ENCODE results near the gene CCDC33.

The CCDC33 gene

DNA sequence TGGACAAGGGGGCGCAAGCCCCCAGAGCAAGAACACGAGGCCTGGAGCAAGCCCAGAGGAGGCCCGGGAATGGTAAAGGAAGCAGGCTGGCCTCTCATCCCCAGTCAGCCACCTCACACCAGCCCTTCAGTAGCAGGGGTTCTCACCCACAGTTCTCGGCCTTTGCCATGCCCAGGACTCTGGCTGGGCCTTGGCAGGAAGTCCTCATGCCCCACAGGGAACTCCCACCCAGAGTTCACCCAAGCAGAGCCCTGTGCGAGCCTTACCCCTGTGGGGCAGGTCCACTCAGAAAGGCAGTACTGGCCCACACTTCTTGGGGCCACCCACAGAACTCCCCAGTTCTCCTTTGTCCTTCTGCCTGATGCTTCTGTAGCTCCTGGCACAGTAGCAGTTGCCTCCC is 101.0 kb downstream of the CCDC33 start:
- Histone ChIP-seq H4K20me1 (ENCODE audit: insufficient read depth, low read length) (no peaks in the 10 kb centered on the region), H3K27me3 (ENCODE audit: low read depth, low read length) (no peaks in the 10 kb centered on the region), H3K4me3 (ENCODE audit: low read length) (no peak overlapping the region)

DNA sequence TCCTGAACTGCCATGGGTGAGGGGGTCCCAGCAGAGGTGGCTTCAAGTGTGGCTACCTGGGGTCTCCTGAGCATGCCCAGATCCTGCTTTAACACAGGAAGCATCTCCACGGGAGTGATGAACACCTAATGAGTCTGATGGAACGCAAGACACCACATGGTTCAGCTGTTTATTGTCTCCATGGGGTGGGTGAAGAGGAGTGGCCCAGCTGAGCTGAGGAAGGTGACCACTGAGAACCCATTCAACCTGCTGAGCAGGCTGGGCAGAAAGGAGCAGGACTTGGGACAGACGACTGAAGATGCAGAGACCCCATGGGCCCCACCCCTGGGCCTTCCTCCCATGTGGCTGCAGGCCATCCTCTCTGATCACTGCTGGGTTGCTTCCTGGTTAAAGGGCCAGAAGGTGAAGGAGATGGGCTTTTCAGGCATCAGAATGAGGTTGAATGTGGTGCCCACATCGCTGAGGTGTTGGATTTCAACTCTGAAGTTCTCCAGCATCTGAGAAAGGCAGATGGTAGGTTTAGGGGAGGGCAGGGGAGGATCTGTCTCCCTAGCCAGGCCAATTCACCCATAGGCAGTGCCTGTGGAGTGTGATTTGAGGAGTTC is 101.6 kb downstream of the CCDC33 start:
- H3K4me1 ChIP-seq (ENCODE audit: low read length): no peaks in the 10 kb centered on the region
- no peaks in the 10 kb centered on the region for H3K9me3 ChIP-seq (ENCODE audit: insufficient read depth, low read length)
- no peak overlapping the region for H3K4me3 ChIP-seq (ENCODE audit: low read length)
- no peaks in the 10 kb centered on the region for H4K20me1 ChIP-seq (ENCODE audit: insufficient read depth, low read length)
- no peaks in the 10 kb centered on the region for H3K79me2 ChIP-seq (ENCODE audit: low read length)
- H3K27ac ChIP-seq (ENCODE audit: low read length): no peak overlapping the region
- no peak overlapping the region for H3K4me2 ChIP-seq (ENCODE audit: low read length)
- no peak for TF ChIP-seq EZH2phosphoT487 (IDR thresholded peaks at IDR 0.05; ENCODE audit: low read depth)
- TF ChIP-seq, protein P1, sequence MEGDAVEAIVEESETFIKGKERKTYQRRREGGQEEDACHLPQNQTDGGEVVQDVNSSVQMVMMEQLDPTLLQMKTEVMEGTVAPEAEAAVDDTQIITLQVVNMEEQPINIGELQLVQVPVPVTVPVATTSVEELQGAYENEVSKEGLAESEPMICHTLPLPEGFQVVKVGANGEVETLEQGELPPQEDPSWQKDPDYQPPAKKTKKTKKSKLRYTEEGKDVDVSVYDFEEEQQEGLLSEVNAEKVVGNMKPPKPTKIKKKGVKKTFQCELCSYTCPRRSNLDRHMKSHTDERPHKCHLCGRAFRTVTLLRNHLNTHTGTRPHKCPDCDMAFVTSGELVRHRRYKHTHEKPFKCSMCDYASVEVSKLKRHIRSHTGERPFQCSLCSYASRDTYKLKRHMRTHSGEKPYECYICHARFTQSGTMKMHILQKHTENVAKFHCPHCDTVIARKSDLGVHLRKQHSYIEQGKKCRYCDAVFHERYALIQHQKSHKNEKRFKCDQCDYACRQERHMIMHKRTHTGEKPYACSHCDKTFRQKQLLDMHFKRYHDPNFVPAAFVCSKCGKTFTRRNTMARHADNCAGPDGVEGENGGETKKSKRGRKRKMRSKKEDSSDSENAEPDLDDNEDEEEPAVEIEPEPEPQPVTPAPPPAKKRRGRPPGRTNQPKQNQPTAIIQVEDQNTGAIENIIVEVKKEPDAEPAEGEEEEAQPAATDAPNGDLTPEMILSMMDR (IDR thresholded peaks at IDR 0.05; ENCODE audit: low read depth, low read length): no peak
- no peaks in the 10 kb centered on the region for H3K27me3 ChIP-seq (ENCODE audit: low read depth, low read length)
- no peak overlapping the region for H3K9ac ChIP-seq (ENCODE audit: low read length)
- H3K36me3 ChIP-seq (replicated peaks; ENCODE audit: low read depth, low read length): no peaks in the 10 kb centered on the region
- no peak overlapping the region for H2AFZ ChIP-seq (ENCODE audit: low read depth, low read length)

More for the DNA sequence above, 101.0 kb downstream of the CCDC33 start:
- Histone ChIP-seq H3K27ac (ENCODE audit: low read length) (no peak overlapping the region), H3K79me2 (ENCODE audit: low read length) (no peaks in the 10 kb centered on the region), H2AFZ (ENCODE audit: low read depth, low read length) (no peak overlapping the region), H3K9me3 (ENCODE audit: insufficient read depth, low read length) (no peaks in the 10 kb centered on the region), H3K36me3 (replicated peaks; ENCODE audit: low read depth, low read length) (no peaks in the 10 kb centered on the region), H3K9ac (ENCODE audit: low read length) (no peak overlapping the region), H3K4me2 (ENCODE audit: low read length) (no peak overlapping the region), H3K4me1 (ENCODE audit: low read length) (no peaks in the 10 kb centered on the region)
- TF ChIP-seq EZH2phosphoT487 (IDR thresholded peaks at IDR 0.05; ENCODE audit: low read depth): no peak
- TF ChIP-seq, protein P1 (IDR thresholded peaks at IDR 0.05; ENCODE audit: low read depth, low read length): no peak

DNA sequence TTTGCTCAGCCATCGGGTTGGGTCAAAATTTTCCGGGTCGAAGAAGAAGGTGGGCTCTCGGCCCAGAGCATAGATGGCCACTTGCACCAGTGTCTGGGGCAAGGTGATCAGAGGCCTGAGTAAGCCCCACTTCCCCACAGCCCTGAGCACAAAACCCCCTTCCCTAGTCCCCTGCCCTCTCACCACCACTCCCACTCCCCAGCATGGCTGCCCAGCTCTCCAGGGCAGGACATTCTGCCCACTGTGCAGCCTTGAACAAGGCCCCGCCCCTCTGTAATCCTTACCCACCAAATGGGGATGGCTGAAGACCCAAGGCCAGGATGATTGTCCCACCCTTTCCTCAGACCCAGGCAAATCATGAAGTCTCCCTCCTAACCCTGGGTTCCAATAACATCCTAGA is 102.5 kb downstream of the CCDC33 start:
- Histone ChIP-seq H3K27ac (ENCODE audit: low read length) (no peak overlapping the region), H3K9me3 (ENCODE audit: insufficient read depth, low read length) (no peaks in the 10 kb centered on the region), H3K27me3 (ENCODE audit: low read depth, low read length) (no peaks in the 10 kb centered on the region), H3K36me3 (replicated peaks; ENCODE audit: low read depth, low read length) (no peaks in the 10 kb centered on the region), H3K9ac (ENCODE audit: low read length) (no peak overlapping the region), H3K79me2 (ENCODE audit: low read length) (no peaks in the 10 kb centered on the region), H3K4me3 (ENCODE audit: low read length) (no peak overlapping the region), H2AFZ (ENCODE audit: low read depth, low read length) (no peak overlapping the region), H3K4me1 (ENCODE audit: low read length) (no peaks in the 10 kb centered on the region), H3K4me2 (ENCODE audit: low read length) (no peak overlapping the region), H4K20me1 (ENCODE audit: insufficient read depth, low read length) (no peaks in the 10 kb centered on the region)
- TF ChIP-seq, protein P1 (IDR thresholded peaks at IDR 0.05; ENCODE audit: low read depth, low read length): no peak
- TF ChIP-seq EZH2phosphoT487 (IDR thresholded peaks at IDR 0.05; ENCODE audit: low read depth): no peak

DNA sequence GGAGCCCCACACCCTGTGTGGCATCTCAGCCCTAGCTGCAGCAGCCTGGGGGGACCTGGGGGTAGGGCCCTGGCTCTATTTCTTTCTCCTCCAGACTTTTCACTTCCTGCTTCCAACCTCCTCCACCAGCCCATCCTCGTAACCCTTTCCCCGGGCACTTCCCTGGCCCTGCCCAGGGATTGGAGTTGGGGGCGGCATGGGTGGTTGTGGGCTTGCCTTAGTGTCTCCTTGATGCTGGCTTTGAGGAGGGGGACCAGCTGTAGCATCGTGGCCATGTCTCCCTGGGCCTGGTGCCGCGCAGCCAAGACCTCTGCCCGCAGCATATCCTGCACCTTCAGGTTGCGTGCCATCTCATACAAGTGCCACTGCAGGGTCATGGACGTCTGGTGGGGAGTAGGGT is 103.2 kb downstream of the CCDC33 start:
- Histone ChIP-seq H3K9ac (ENCODE audit: low read length) (no peak overlapping the region), H3K9me3 (ENCODE audit: insufficient read depth, low read length) (no peaks in the 10 kb centered on the region), H2AFZ (ENCODE audit: low read depth, low read length) (no peak overlapping the region), H4K20me1 (ENCODE audit: insufficient read depth, low read length) (no peaks in the 10 kb centered on the region), H3K27me3 (ENCODE audit: low read depth, low read length) (no peaks in the 10 kb centered on the region), H3K36me3 (replicated peaks; ENCODE audit: low read depth, low read length) (no peaks in the 10 kb centered on the region), H3K4me3 (ENCODE audit: low read length) (no peak overlapping the region), H3K4me2 (ENCODE audit: low read length) (no peak overlapping the region), H3K79me2 (ENCODE audit: low read length) (no peaks in the 10 kb centered on the region), H3K4me1 (ENCODE audit: low read length) (no peaks in the 10 kb centered on the region), H3K27ac (ENCODE audit: low read length) (no peak overlapping the region)
- TF ChIP-seq, protein P1 (IDR thresholded peaks at IDR 0.05; ENCODE audit: low read depth, low read length): no peak
- no peak for TF ChIP-seq EZH2phosphoT487 (IDR thresholded peaks at IDR 0.05; ENCODE audit: low read depth)

Measured in OCI-LY3 (cell line).